Tibial artery (tissue), 4 donors: ENCODE measurements around the gene GABRA6.

Experiments
- DNase-seq, 2 donors: peaks; one replicate each; pipeline ENCODE4 v3.0.0-alpha.2; 2019
- H3K27ac ChIP-seq, 2 donors: fragments of 200-600 bp; sonication (generic) in 1 of 2; 1 replicate in 1 of 2; 2 replicates in 1 of 2; pipeline ENCODE4 v1.5.1; 2018 to 2019; ENCODE audit warnings: mild to moderate bottlenecking in 1 of 2
- H3K27me3 ChIP-seq, 2 donors: fragments of 200-600 bp; sonication (generic) in 1 of 2; one replicate each; pipeline versions ENCODE4 v1.5.1 to v1.6.0; 2016 to 2019
- H3K36me3 ChIP-seq, 3 donors: fragments of 200-600 bp; sonication (generic) in 2 of 3; one replicate each; pipeline ENCODE4 v1.5.1; 2016 to 2019; ENCODE audit warnings: mild to moderate bottlenecking in 2 of 3
- H3K4me1 ChIP-seq, 4 donors: fragments of 200-600 bp; sonication (generic) in 2 of 4; 1 replicate in 3 of 4; 2 replicates in 1 of 4; pipeline ENCODE4 v1.5.1; 2016 to 2019
- H3K4me3 ChIP-seq, 2 donors: fragments of 200-600 bp; sonication (generic) in 1 of 2; 1 replicate in 1 of 2; 2 replicates in 1 of 2; pipeline ENCODE4 v1.5.1; 2018 to 2019; ENCODE audit warnings: mild to moderate bottlenecking in 2 of 2
- H3K9me3 ChIP-seq, 3 donors: fragments of 200-600 bp; sonication (generic) in 1 of 3; one replicate each; pipeline ENCODE4 v1.5.1; 2016 to 2019
- intact Hi-C: fragments of 100-400 bp; cut with DNase I; formaldehyde crosslinking; loops from one replicate; pipeline ENCODE4 v1.15.0; 2023; ENCODE audit warnings: low total_unique reads
- TF ChIP-seq, protein P1 (sequence below), 2 experiments: fragments of 200-600 bp in 1 of 2; fragments of 450-650 bp in 1 of 2; IDR thresholded peaks; one replicate each; pipeline ENCODE4 v1.5.1; 2017 to 2019; ENCODE audit warnings: antibody characterized with exemption in 2 of 2, mild to moderate bottlenecking in 1 of 2, moderate library complexity in 1 of 2

The GABRA6 gene

GRCh38 chr5:161751265-161751664, 65.7 kb downstream of the GABRA6 start:
- no peaks in the 10 kb centered on the region for H3K9me3 ChIP-seq

More at GRCh38 chr5:161751265-161751664, 65.7 kb downstream of the GABRA6 start:
- Histone ChIP-seq H3K27me3 (no peaks in the 10 kb centered on the region), H3K27ac (no peak overlapping the region), H3K4me1 (no peaks in the 10 kb centered on the region), H3K4me3 (no peak overlapping the region), H3K36me3 (no peaks in the 10 kb centered on the region)
- TF ChIP-seq, protein P1, sequence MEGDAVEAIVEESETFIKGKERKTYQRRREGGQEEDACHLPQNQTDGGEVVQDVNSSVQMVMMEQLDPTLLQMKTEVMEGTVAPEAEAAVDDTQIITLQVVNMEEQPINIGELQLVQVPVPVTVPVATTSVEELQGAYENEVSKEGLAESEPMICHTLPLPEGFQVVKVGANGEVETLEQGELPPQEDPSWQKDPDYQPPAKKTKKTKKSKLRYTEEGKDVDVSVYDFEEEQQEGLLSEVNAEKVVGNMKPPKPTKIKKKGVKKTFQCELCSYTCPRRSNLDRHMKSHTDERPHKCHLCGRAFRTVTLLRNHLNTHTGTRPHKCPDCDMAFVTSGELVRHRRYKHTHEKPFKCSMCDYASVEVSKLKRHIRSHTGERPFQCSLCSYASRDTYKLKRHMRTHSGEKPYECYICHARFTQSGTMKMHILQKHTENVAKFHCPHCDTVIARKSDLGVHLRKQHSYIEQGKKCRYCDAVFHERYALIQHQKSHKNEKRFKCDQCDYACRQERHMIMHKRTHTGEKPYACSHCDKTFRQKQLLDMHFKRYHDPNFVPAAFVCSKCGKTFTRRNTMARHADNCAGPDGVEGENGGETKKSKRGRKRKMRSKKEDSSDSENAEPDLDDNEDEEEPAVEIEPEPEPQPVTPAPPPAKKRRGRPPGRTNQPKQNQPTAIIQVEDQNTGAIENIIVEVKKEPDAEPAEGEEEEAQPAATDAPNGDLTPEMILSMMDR (IDR thresholded peaks at IDR 0.05), result no peak
- intact Hi-C loops, result no loop called here
- no peak for DNase-seq
